IPS-15b (cell line): ENCODE results near the gene TDP2.
"Not testable (repeated sequence)": the region's sequence is repeated elsewhere in the genome, so short reads cannot be mapped to it uniquely, and the experiment has no call there.

Source experiments
- H3K27me3 ChIP-seq: one replicate; pipeline ENCODE4 v1.6.1; 2013; ENCODE audit warnings: low read length; ENCODE audit not compliant: control insufficient read depth, insufficient read depth
- H3K36me3 ChIP-seq: one replicate; pipeline ENCODE4 v1.6.1; 2013; ENCODE audit warnings: low read length; ENCODE audit not compliant: control insufficient read depth, insufficient read depth
- H3K4me1 ChIP-seq: one replicate; pipeline ENCODE4 v1.6.1; 2013; ENCODE audit warnings: mild to moderate bottlenecking, low read length; ENCODE audit not compliant: control insufficient read depth, insufficient read depth
- H3K4me3 ChIP-seq: one replicate; pipeline ENCODE4 v1.5.1; 2013; ENCODE audit warnings: low read depth, low read length
- H3K9ac ChIP-seq: one replicate; pipeline ENCODE4 v1.6.1; 2013; ENCODE audit warnings: low read depth, mild to moderate bottlenecking, low read length
- H3K9me3 ChIP-seq: one replicate; pipeline ENCODE4 v1.6.1; 2013; ENCODE audit warnings: mild to moderate bottlenecking, low read length; ENCODE audit not compliant: control insufficient read depth, insufficient read depth

TDP2 gene

DNA sequence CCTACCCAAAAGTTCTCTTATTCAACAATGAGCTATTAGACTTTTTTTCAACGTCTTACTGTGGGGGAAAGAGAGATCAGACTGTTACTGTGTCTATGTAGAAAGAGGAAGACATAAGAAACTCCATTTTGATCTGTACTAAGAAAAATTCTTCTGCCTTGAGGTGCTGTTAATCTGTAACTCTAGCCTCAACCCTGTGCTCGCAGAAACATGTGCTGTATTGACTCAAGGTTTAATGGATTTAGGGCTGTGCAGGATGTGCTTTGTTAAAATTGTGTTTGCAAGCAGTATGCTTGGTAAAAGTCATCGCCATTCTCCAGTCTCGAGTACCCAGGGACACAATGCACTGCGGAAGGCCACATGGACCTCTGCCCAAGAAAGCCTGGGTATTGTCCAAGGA, 4.9 kb downstream of the TDP2 start:
- not testable (repeated sequence) for H3K4me3 ChIP-seq, H3K9me3 ChIP-seq, H3K9ac ChIP-seq, H3K27me3 ChIP-seq
- Histone ChIP-seq H3K36me3 (peaks cover 12% of the 10 kb centered on the region), H3K4me1 (peaks cover 19% of the 10 kb centered on the region)

DNA sequence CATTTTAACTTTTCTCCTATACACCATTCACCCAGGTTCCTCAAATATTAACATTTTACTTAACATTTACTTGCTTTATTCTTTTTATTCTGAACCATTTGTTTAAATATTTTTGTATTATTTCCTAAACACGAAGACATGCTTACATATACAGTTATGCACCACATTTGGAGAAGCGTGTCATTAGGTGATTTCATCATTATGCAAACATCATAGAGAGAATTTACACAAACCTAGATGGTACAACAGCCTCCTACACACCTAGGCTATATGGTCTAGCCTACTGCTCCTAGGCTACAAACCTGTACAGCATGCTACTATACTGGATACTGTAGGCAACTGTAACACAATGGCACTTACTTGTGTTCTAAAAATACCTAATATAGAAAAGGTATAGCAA, 6.6 kb downstream of the TDP2 start:
- H3K36me3 ChIP-seq = peaks cover 9% of the 10 kb centered on the region
- peaks cover 16% of the 10 kb centered on the region for H3K4me1 ChIP-seq
- no peak overlapping the region for H3K9ac ChIP-seq
- no peaks in the 10 kb centered on the region for H3K27me3 ChIP-seq
- H3K4me3 ChIP-seq = no peak overlapping the region
- no peaks in the 10 kb centered on the region for H3K9me3 ChIP-seq

DNA sequence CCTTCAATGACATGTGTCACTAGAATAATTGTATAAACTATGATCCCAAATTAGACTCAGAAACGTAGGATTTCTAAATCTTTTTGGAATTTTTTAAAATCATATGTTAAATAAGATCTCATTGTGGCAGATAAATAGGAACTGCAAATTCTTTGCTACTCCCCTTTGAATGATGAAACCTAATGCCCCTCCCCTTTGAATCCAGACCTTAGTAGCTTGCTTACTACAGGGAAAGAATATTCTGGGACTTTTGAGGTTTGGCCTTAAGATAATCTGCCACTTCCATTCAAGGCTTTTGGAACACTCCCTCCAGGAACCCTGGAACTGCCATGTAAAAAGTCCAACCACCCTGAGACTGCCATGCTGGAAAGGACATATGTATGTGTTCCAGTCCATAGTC, 7.1 kb downstream of the TDP2 start:
- peaks cover 15% of the 10 kb centered on the region for H3K4me1 ChIP-seq
- H3K9ac ChIP-seq = no peak overlapping the region
- H3K9me3 ChIP-seq = no peaks in the 10 kb centered on the region
- H3K27me3 ChIP-seq = no peaks in the 10 kb centered on the region
- no peak overlapping the region for H3K4me3 ChIP-seq
- peaks cover 6% of the 10 kb centered on the region for H3K36me3 ChIP-seq

DNA sequence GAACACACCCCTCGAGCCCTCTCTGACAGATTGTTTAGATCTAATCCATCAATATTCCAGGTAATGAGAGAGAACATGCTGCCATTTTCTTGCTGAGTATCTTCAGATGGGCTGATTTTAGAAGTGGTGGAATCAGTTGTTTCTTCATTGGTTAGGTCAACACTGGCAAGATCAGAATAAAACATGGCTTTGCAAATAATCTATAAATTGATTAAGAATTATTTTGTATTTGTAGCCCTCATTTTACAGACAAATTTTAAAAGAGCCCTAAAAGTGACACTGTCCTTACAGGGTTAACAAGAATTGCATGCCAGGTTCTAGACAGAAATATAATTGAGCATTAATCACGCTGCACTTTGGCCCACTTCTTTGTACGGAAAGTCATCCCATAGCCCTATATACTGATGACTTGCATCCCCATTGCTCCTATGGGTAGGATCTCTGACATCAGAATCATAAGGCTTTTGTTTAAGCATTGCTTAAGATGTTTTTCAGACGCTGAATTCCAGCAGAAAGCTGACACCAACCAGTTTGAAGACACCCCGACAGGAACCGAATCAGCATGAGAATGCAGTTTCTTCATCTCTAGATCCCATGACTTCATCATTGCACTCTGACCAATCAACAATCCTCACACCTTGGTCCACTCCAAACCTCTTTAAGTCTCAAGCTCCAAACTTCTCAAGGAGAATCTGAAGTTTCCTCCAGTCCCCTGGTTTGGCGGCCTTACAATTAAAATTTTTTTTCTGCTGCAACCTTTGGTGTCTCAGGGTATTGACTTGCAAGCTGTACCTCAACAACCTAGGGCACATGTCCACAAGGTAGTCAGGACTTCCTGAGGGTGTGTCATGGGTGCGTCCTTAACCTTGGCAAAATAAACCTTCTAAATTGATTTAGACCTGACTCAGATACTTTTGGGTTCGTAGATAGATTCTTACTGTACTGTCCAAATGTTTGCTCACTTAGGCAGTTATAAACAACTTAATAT, 7.8 kb downstream of the TDP2 start:
- peaks cover 15% of the 10 kb centered on the region for H3K4me1 ChIP-seq
- no peaks in the 10 kb centered on the region for H3K9me3 ChIP-seq
- H3K4me3 ChIP-seq = no peak overlapping the region
- H3K9ac ChIP-seq = no peak overlapping the region
- H3K27me3 ChIP-seq = no peaks in the 10 kb centered on the region
- peaks cover 6% of the 10 kb centered on the region for H3K36me3 ChIP-seq

DNA sequence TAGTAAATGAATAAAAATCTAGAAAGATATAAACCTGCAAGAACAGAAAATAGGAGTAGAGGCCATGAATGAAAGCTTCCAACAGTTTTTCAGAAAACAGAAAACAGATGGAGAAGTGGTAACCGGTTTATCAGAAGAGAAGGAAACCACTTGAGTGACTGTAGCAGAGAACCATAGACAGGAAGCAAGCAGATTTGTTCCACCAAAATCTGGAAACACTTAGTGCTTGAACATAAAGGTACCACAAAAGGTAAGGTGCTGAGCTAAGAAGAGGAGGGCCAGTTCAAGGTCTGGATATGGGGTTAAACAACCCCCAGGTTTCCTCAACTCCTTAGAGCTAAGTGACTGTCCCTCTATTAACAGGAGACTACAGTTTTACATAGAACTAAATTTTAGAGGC, 11.5 kb downstream of the TDP2 start:
- Histone ChIP-seq H3K4me1 (peaks cover 15% of the 10 kb centered on the region), H3K27me3 (no peaks in the 10 kb centered on the region), H3K9ac (no peak overlapping the region), H3K36me3 (peaks cover 8% of the 10 kb centered on the region), H3K4me3 (no peak overlapping the region), H3K9me3 (no peaks in the 10 kb centered on the region)

DNA sequence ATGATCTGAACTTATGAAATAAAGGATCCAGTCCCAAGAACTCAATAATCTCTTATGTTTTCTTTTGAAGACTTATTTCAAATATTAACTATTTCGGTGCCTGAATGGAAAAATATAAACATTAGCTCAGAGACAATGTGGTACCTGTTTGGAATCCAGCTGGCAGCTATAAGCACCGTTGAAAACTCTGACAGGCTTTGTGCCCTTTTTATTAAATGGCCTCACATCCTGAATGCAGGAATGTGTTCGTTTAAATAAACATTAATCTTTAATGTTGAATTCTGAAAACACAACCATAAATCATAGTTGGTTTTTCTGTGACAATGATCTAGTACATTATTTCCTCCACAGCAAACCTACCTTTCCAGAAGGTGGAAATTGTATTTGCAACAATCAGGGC, 16.3 kb downstream of the TDP2 start:
- H3K4me3 ChIP-seq = no peak overlapping the region
- H3K9me3 ChIP-seq = no peaks in the 10 kb centered on the region
- no peaks in the 10 kb centered on the region for H3K27me3 ChIP-seq
- peaks cover 8% of the 10 kb centered on the region for H3K36me3 ChIP-seq
- H3K9ac ChIP-seq = no peak overlapping the region
- no peaks in the 10 kb centered on the region for H3K4me1 ChIP-seq

DNA sequence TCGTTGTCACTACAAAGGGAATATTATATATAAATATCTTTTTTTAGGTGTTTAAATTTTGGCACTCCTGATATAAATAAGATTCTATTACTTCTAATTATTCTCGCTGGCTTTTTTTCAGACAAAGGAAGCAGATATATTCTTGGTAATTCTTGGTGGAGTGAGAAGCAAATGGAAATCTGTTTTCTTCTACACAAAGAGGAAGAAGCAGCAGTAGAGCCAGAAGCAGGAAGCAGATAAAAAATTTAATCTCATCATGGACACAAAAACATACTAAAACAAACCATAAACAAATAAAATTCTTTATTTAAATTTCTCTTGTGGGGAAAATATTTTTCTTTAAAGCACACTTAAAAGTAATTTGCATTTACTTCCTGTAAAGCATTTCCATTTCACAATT, 17.0 kb downstream of the TDP2 start:
- H3K4me3 ChIP-seq = no peak overlapping the region
- H3K36me3 ChIP-seq = peaks cover 8% of the 10 kb centered on the region
- no peak overlapping the region for H3K9ac ChIP-seq
- H3K27me3 ChIP-seq = peaks cover 4% of the 10 kb centered on the region
- no peaks in the 10 kb centered on the region for H3K9me3 ChIP-seq
- no peaks in the 10 kb centered on the region for H3K4me1 ChIP-seq

DNA sequence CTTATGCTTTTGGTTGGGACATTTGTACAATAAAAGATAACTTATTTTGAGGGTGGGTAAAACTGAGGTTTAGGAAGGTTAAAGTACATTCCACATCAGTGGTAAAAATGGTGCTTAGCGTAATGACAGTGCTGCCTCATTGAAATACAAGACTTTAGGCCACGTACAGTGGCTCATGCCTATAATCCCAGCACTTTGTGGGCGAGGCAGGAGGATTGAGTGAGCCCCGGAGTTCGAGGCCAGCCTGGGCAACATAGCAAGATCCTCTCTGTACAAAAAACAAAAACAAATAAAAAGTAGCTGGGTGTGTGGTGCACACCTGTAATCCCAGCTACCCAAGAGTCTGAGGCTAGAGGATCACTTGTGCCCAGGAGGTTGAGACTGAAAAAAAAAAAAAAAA, 18.4 kb downstream of the TDP2 start:
- Histone ChIP-seq H3K9ac (no peak overlapping the region), H3K4me1 (no peaks in the 10 kb centered on the region), H3K27me3 (peaks cover 4% of the 10 kb centered on the region), H3K9me3 (no peaks in the 10 kb centered on the region), H3K36me3 (peaks cover 8% of the 10 kb centered on the region), H3K4me3 (no peak overlapping the region)

DNA sequence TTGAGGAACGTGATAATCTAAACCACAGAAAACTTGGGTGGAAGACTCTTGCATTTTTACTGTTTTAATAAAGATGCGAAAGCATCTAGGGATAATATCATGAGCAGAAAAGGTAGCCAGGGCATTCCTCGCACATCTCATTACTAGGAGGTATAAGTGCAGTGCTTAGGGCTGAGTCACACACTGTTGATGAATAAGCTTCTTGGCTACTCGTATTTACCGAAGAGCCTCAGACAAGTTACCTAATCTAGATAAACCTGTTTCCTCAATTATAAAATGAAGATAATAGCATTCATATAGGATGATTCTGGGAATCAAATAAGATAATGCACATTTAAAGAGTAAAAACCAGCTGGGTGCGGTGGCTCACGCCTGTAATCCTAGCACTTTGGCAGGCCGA, 19.9 kb downstream of the TDP2 start:
- H3K4me1 ChIP-seq = no peaks in the 10 kb centered on the region
- no peak overlapping the region for H3K9ac ChIP-seq
- peaks cover 4% of the 10 kb centered on the region for H3K27me3 ChIP-seq
- no peaks in the 10 kb centered on the region for H3K9me3 ChIP-seq
- H3K36me3 ChIP-seq = no peaks in the 10 kb centered on the region
- no peak overlapping the region for H3K4me3 ChIP-seq

DNA sequence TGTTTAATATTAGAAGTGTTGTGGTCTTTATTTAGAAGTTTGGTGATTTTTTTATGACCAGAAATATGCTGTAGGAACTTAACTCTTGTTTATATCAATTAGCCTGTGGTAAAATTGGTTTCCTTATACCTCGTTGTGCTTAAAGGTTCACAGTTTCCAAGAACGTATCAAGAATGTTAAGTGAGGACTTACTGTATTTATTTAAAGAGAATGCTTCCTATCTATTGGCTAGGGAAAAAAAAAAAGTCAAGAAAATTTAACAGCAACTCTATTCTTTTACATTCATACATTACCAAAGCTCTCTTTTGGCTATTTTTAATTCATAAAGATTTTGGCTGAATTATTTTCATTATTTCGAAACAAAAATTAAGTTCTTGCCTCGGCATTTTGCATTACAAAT, 22.3 kb downstream of the TDP2 start:
- H3K4me1 ChIP-seq = no peaks in the 10 kb centered on the region
- no peaks in the 10 kb centered on the region for H3K36me3 ChIP-seq
- peaks cover 4% of the 10 kb centered on the region for H3K27me3 ChIP-seq
- H3K4me3 ChIP-seq = no peak overlapping the region
- no peaks in the 10 kb centered on the region for H3K9me3 ChIP-seq
- H3K9ac ChIP-seq = no peak overlapping the region

DNA sequence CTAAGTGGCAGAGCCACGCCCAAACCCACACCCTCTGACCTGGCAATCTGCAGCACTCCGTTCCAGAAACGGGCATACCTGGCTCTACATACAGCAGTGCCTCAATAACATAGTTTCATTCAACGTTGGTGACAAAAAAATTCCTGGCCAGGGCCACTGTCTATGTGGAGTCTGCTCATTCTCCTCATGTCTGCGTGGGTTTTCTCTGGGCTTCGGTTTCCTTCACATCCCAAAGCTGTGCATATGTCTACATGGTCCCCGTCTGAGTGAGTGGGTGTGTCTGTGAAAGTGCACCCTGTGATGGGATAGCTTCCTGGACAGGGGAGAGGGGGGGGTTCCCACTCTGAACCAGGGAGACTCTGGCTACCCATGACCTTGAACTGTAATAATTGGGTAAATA, 22.8 kb downstream of the TDP2 start:
- no peaks in the 10 kb centered on the region for H3K9me3 ChIP-seq
- no peak overlapping the region for H3K4me3 ChIP-seq
- H3K4me1 ChIP-seq = no peaks in the 10 kb centered on the region
- H3K27me3 ChIP-seq = peaks cover 4% of the 10 kb centered on the region
- no peaks in the 10 kb centered on the region for H3K36me3 ChIP-seq
- no peak overlapping the region for H3K9ac ChIP-seq

DNA sequence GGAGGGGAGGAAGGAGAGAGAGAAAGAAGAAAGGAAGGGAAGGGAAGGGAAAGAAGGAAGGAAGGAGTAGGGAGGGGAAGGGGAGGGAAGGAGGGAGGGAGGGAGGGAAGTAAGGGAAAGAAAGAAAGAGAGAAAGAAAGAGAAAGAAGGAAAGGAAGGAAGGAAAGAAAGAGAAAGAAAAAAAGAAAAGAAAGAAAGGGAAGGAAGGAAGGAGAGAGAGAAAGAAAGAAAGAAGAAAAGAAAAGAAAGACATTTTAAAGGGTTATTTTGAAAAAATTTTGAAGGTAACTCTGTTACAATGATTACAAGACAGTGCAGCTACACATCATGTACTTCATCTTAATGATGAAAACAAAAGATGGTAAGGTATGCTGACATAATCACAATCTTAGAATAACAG, 24.6 kb downstream of the TDP2 start:
- Histone ChIP-seq H3K36me3 (no peaks in the 10 kb centered on the region), H3K9ac (no peak overlapping the region), H3K4me1 (no peaks in the 10 kb centered on the region), H3K27me3 (peaks cover 4% of the 10 kb centered on the region), H3K4me3 (no peak overlapping the region), H3K9me3 (no peaks in the 10 kb centered on the region)
